Neural cell (in vitro differentiated cells): ENCODE results near the gene COX7A2L. TPM values are rescaled to one million over a fixed set of nuclear protein-coding genes. Genes with fewer than 3 reads are reported as not detected.

ENCODE experiments used
- H2AFZ ChIP-seq: fragments of 200-600, 300-800 bp; sonication (generic), shearing (Covaris generic); 2 replicates; pipeline ENCODE4 v1.6.0; 2014; ENCODE audit warnings: low read depth, mild to moderate bottlenecking, antibody characterized with exemption, low read length, moderate library complexity
- H3F3A ChIP-seq: fragments of 200-600 bp; shearing (Covaris generic); 2 replicates; pipeline ENCODE4 v1.6.1; 2016; ENCODE audit warnings: mild to moderate bottlenecking, moderate library complexity, mixed read lengths, antibody characterized with exemption, low read length; ENCODE audit not compliant: insufficient read depth, poor library complexity, severe bottlenecking
- H3K27ac ChIP-seq: fragments of 200-600, 300-800 bp; sonication (generic), shearing (Covaris generic); 2 replicates; pipeline ENCODE4 v1.5.1; 2014; ENCODE audit warnings: mild to moderate bottlenecking, low read length, moderate library complexity
- H3K27me3 ChIP-seq: fragments of 300-800, 200-600 bp; sonication (generic), shearing (Covaris generic); 2 replicates; pipeline ENCODE4 v1.6.0; 2014; ENCODE audit warnings: mild to moderate bottlenecking, low read depth, low read length, moderate library complexity; ENCODE audit not compliant: insufficient read depth
- H3K36me3 ChIP-seq: fragments of 300-800, 200-600 bp; sonication (generic), shearing (Covaris generic); 2 replicates; pipeline ENCODE4 v1.5.1; 2014; ENCODE audit warnings: mild to moderate bottlenecking, antibody characterized with exemption, low read length, moderate library complexity; ENCODE audit not compliant: insufficient read depth
- H3K4me2 ChIP-seq: fragments of 300-800, 200-600 bp; sonication (generic), shearing (Covaris generic); 2 replicates; pipeline ENCODE4 v1.6.0; 2014; ENCODE audit warnings: mild to moderate bottlenecking, low read length
- H3K4me3 ChIP-seq: fragments of 300-800, 200-600 bp; sonication (generic), shearing (Covaris generic); 2 replicates; pipeline ENCODE4 v1.5.1; 2014; ENCODE audit warnings: mild to moderate bottlenecking, low read length, moderate library complexity
- H3K79me2 ChIP-seq: fragments of 200-600 bp; shearing (Covaris generic); replicated peaks from 2 replicates; pipeline ENCODE4 v1.6.0; 2014; ENCODE audit warnings: mild to moderate bottlenecking, low read length, moderate library complexity; ENCODE audit not compliant: insufficient read depth
- H3K9ac ChIP-seq: fragments of 300-800, 200-600 bp; sonication (generic), shearing (Covaris generic); 2 replicates; pipeline ENCODE4 v1.6.1; 2016; ENCODE audit warnings: mild to moderate bottlenecking, low read length, mixed read lengths
- H3K9me2 ChIP-seq: fragments of 200-600 bp; shearing (Covaris generic); 2 replicates; pipeline ENCODE4 v1.6.1; 2016; ENCODE audit warnings: mild to moderate bottlenecking, low read length, mixed read lengths; ENCODE audit not compliant: insufficient read depth
- H3K9me3 ChIP-seq: fragments of 200-600, 300-800 bp; sonication (generic), shearing (Covaris generic); 2 replicates; pipeline ENCODE4 v1.6.1; 2016; ENCODE audit warnings: mild to moderate bottlenecking, mixed run types, low read length, moderate library complexity, mixed read lengths
- H4K20me1 ChIP-seq: fragments of 200-600 bp; shearing (Covaris generic); 2 replicates; pipeline ENCODE4 v1.6.1; 2016; ENCODE audit warnings: mild to moderate bottlenecking, mixed run types; ENCODE audit not compliant: insufficient read depth
- CTCF ChIP-seq: fragments of 450-650 bp; IDR thresholded peaks from 2 replicates; pipeline ENCODE4 v1.5.1; 2014; ENCODE audit warnings: antibody characterized with exemption, mild to moderate bottlenecking, moderate library complexity; ENCODE audit not compliant: poor library complexity, severe bottlenecking
- EP300 ChIP-seq: fragments of 450-650 bp; conservative IDR thresholded peaks from 2 replicates; pipeline ENCODE4 v1.6.1; 2014; ENCODE audit warnings: antibody characterized with exemption, mild to moderate bottlenecking, moderate library complexity; ENCODE audit not compliant: poor library complexity, severe bottlenecking
- MXI1 ChIP-seq: fragments of 450-650 bp; conservative IDR thresholded peaks from 2 replicates; pipeline ENCODE4 v1.6.1; 2014; ENCODE audit warnings: antibody characterized with exemption, mild to moderate bottlenecking; ENCODE audit not compliant: poor library complexity, severe bottlenecking
- POLR2AphosphoS5 ChIP-seq: IDR thresholded peaks from 2 replicates; pipeline ENCODE4 v1.6.1; 2012
- REST ChIP-seq: IDR thresholded peaks from 2 replicates; pipeline ENCODE4 v1.6.1; 2012; ENCODE audit warnings: borderline replicate concordance
- TAF1 ChIP-seq: IDR thresholded peaks from 2 replicates; pipeline ENCODE4 v1.6.1; 2012; ENCODE audit warnings: low read depth
- polyA plus RNA-seq: library from polyadenylated mRNA; depleted of rRNA; stranded (reverse); fragments of >200 nt; gene quantifications from 2 replicates; pipeline ENCODE4 v1.2.3, GENCODE V29; 2014

The COX7A2L gene
- polyA plus RNA-seq, 1 donor from 2014 or later, result 425 TPM

GRCh38 chr2:42331569-42332284 lies 29.3 kb downstream of the COX7A2L start:
- no peaks in the 10 kb centered on the region for H3K36me3 ChIP-seq
- H3K27me3 ChIP-seq, result no peaks in the 10 kb centered on the region
- TF ChIP-seq EP300, result no peak
- no peak for TF ChIP-seq CTCF
- TF ChIP-seq POLR2AphosphoS5, result no peak
- peak; percentile 13 for TF ChIP-seq MXI1
- no peaks in the 10 kb centered on the region for H3F3A ChIP-seq
- H3K9me2 ChIP-seq, result no peaks in the 10 kb centered on the region
- no peaks in the 10 kb centered on the region for H4K20me1 ChIP-seq
- H3K27ac ChIP-seq, result no peak overlapping the region
- no peak overlapping the region for H2AFZ ChIP-seq
- H3K4me2 ChIP-seq, result no peak overlapping the region
- no peak overlapping the region for H3K9ac ChIP-seq
- H3K79me2 ChIP-seq, result no peaks in the 10 kb centered on the region
- H3K4me3 ChIP-seq, result no peak overlapping the region
- H3K9me3 ChIP-seq, result no peaks in the 10 kb centered on the region

GRCh38 chr2:42329736-42330135 lies 31.3 kb downstream of the COX7A2L start:
- Histone ChIP-seq H3K79me2 (no peaks in the 10 kb centered on the region), H2AFZ (no peak overlapping the region), H3K36me3 (no peaks in the 10 kb centered on the region), H4K20me1 (no peaks in the 10 kb centered on the region), H3K9me2 (no peaks in the 10 kb centered on the region), H3K9ac (no peak overlapping the region), H3K9me3 (no peaks in the 10 kb centered on the region), H3K4me2 (no peak overlapping the region), H3K27me3 (no peaks in the 10 kb centered on the region), H3K4me3 (no peak overlapping the region), H3F3A (no peaks in the 10 kb centered on the region), H3K27ac (no peak overlapping the region)
- no peak for TF ChIP-seq CTCF
- no peak for TF ChIP-seq EP300
- no peak for TF ChIP-seq TAF1
- no peak for TF ChIP-seq REST
- TF ChIP-seq MXI1, result no peak
- no peak for TF ChIP-seq POLR2AphosphoS5
